GM23248 (cell line): ENCODE data around the gene GVQW3.

ENCODE experiments used
- EZH2 ChIP-seq: fragments of 200-600 bp; sonication (generic); IDR thresholded peaks from 2 replicates; pipeline ENCODE4 v1.6.1; 2018; ENCODE audit warnings: antibody characterized with exemption, mild to moderate bottlenecking; ENCODE audit not compliant: insufficient read depth, poor library complexity, severe bottlenecking
- EZH2phosphoT487 ChIP-seq: fragments of 200-600 bp; sonication (generic); IDR thresholded peaks from 2 replicates; pipeline ENCODE4 v1.6.1; 2018; ENCODE audit warnings: antibody characterized with exemption, moderate library complexity, mild to moderate bottlenecking, low read depth; ENCODE audit not compliant: insufficient read depth

GRCh38 chr11:76426660-76427059, 45.5 kb downstream of the GVQW3 start:
- no peak for TF ChIP-seq EZH2phosphoT487
- no peak for TF ChIP-seq EZH2
